Gastrocnemius medialis (tissue), 4 donors: ENCODE data around the gene DARS1.

ENCODE experiments used
- POLR2A ChIP-seq, 2 donors: fragments of 450-650 bp; IDR thresholded peaks; one replicate each; pipeline ENCODE4 v1.6.1; 2017; ENCODE audit warnings: antibody characterized with exemption in 2 of 2, mild to moderate bottlenecking in 2 of 2, moderate library complexity in 2 of 2
- TF ChIP-seq, protein P1 (sequence below), 5 experiments: fragments of 450-650 bp in 3 of 5; fragments of 200-600 bp in 2 of 5; sonication (generic) in 2 of 5; IDR thresholded peaks in 4 of 5; conservative IDR thresholded peaks in 1 of 5; 1 replicate in 4 of 5; 2 replicates in 1 of 5; pipeline ENCODE4 v1.5.1; 2016 to 2019; ENCODE audit warnings: antibody characterized with exemption in 5 of 5, mild to moderate bottlenecking in 3 of 5, moderate library complexity in 3 of 5

DNA sequence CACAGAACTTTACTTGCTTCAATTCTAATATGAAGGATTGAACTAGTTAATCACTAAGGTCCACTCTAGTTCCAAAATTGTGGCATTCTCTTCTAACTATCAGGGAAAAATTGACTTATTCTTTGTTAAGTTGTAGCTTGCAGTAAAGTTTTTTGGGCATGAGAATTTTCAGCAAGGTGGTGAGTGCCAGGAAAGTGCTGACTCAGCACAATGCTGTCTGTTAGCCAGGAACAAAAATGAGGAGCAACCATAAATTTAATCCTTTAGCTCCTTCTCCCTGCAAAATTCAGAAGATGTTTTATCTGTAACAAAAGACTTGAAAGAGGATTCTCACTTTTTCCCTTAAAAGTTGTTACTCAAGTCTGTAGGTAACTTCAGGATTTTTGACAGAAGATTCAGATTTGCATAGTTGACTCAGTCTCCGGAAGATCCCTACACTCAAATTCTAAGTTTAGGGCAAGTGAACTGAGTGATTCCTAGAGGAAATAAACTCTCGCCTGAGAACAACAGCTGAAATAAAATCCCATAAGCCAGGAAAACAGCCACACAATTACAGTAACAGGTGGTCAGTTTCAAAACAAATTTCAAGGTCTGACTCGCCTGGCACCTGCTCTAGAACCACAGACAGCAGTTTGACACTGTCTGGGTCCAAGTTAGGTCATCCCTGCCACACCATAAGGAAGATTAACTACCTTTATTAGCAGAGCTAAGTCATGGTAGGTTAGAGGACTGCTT lies 20.2 kb upstream of the DARS1 start:
- TF ChIP-seq, protein P1, sequence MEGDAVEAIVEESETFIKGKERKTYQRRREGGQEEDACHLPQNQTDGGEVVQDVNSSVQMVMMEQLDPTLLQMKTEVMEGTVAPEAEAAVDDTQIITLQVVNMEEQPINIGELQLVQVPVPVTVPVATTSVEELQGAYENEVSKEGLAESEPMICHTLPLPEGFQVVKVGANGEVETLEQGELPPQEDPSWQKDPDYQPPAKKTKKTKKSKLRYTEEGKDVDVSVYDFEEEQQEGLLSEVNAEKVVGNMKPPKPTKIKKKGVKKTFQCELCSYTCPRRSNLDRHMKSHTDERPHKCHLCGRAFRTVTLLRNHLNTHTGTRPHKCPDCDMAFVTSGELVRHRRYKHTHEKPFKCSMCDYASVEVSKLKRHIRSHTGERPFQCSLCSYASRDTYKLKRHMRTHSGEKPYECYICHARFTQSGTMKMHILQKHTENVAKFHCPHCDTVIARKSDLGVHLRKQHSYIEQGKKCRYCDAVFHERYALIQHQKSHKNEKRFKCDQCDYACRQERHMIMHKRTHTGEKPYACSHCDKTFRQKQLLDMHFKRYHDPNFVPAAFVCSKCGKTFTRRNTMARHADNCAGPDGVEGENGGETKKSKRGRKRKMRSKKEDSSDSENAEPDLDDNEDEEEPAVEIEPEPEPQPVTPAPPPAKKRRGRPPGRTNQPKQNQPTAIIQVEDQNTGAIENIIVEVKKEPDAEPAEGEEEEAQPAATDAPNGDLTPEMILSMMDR (IDR thresholded peaks at IDR 0.05 in 4 of 5, conservative IDR thresholded peaks at IDR 0.05 in 1 of 5) = no peak
- no peak for TF ChIP-seq POLR2A (IDR thresholded peaks at IDR 0.05)
